Measurements from ENCODE around the gene COL5A3. TPM values are rescaled to one million over a fixed set of nuclear protein-coding genes. Genes with fewer than 3 reads are reported as not detected.
"Not testable (repeated sequence)": the region's sequence is repeated elsewhere in the genome, so short reads cannot be mapped to it uniquely, and the experiment has no call there.

Gene COL5A3
- total and polyA plus RNA-seq, 2 of the 13 experiments (the other 11 are each of a cell fraction or from before 2014, with no cell fraction given) = 0.02 TPM; not detected in 1

DNA sequence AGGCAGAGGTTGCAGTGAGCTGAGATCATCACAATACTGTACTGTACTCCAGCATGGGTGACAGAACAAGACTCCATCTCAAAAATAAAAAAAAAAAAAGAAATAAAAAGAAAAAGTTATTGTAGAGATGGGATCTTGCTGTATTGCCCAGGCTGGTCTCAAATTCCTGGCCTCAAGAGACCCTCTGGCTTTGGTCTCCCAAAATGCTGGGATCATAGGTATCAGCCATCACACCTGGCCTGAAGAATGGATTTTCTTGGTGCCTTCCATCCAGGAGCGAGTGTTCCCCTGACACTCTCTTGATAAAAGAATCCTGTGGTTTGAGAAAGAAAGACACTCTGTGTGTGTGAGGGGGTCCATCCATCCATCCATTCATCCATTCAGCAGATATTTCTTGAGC is 78.7 kb downstream of the COL5A3 start:
- in situ Hi-C loops (cut with HindIII; ENCODE audit: extremely low pct_ligation_motif_present, low pct_unique_long_range_greater_than_20kb) = loop anchor here (10.0 kb wide), 2 partner anchors 303 to 463 kb away; partner anchors contain the start of gene S1PR2
- no peaks in the 10 kb centered on the region for H3K36me3 ChIP-seq (replicated peaks in 1 of 2; ENCODE audit: control insufficient read depth in 1 of 2, insufficient read depth in 2 of 2, low read length in 2 of 2)
- DNase-seq (ENCODE audit: low spot score) = no peak
- H4K20me1 ChIP-seq (ENCODE audit: insufficient read depth, low read length) = no peaks in the 10 kb centered on the region
- H3K79me2 ChIP-seq (ENCODE audit: insufficient read depth, low read length) = no peaks in the 10 kb centered on the region
- no peak overlapping the region for H2AFZ ChIP-seq (ENCODE audit: low read length)
- no peak for FAIRE-seq
- no peak for TF ChIP-seq U2AF2 (IDR thresholded peaks at IDR 0.05; ENCODE audit: low read depth, low read length)
- no peak for TF ChIP-seq ZNF547 (CRISPR knock-in tag; IDR thresholded peaks at IDR 0.05)
- TF ChIP-seq GATA4 (IDR thresholded peaks at IDR 0.05; ENCODE audit: borderline replicate concordance, low read depth) = no peak
- TF ChIP-seq SYNCRIP (IDR thresholded peaks at IDR 0.05; ENCODE audit: insufficient read depth, low read depth, low read length) = no peak
- ATAC-seq = no peak
- intact Hi-C loops (cut with micrococcal nuclease; ENCODE audit: unreplicated experiment) = loop anchor here (2.0 to 5.0 kb wide), 2 partner anchors 95 to 321 kb away; partner anchors contain the start of gene MRPL4
- no TSS peak for BruUV-seq (replicated peaks)
- no peak overlapping the region for H3K4me3 ChIP-seq (replicated peaks in 1 of 3; ENCODE audit: insufficient read depth in 1 of 3, low read depth in 2 of 3, low read length in 3 of 3)
- no peak overlapping the region for H3K27ac ChIP-seq (ENCODE audit: extremely low read length, insufficient read depth, low read length)
- WGBS (ENCODE audit: low lambda C conversion rate) = 67% methylated on average over 1 of the region's 1 CpG
- CTCF ChIA-PET (ENCODE audit: low intra/inter-chr PET ratio, low total read pairs) = interaction anchor here (0.8 to 2.2 kb wide), 5 partner anchors 69 to 459 kb away, joined by 3 to 26 read pairs (median 5); no protein-coding TSS in a partner anchor
- no peak overlapping the region for H3K4me2 ChIP-seq (ENCODE audit: low read depth, low read length)
- H3K9ac ChIP-seq (ENCODE audit: insufficient read depth, low read depth, low read length) = no peak overlapping the region
- H3K27me3 ChIP-seq (ENCODE audit: control insufficient read depth in 1 of 2, insufficient read depth in 2 of 2, low read length in 2 of 2) = peaks cover 0 to 16% of the 10 kb centered on the region in 2 experiments; a peak in 3 of 5 replicates
- H3K9me3 ChIP-seq (ENCODE audit: low read length) = no peaks in the 10 kb centered on the region
- POLR2A ChIA-PET = no interaction called here
- peaks cover 7% of the 10 kb centered on the region for H3K4me1 ChIP-seq (ENCODE audit: insufficient read depth, low read length)

DNA sequence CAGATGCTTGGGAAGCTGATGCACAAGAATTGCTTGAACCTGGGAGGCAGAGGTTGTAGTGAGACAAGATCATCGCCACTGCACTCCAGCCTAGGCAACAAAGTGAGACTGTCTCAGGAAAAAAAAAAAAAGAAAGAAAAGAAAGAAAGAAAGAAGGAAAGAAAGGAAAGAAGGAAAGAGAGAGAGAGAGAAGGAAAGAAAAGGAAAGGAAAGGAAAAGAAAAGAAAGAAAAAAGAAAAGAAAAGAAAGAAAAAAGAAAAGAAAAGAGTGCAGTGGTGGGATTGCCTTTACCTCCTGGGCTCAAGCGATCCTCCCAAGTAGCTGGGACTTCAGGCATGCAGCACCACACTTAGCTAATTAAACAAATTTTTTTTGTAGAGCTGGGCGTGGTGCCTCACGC is 86.9 kb downstream of the COL5A3 start:
- 38% methylated on average over 4 of the region's 4 CpGs for WGBS (ENCODE audit: low lambda C conversion rate)
- no TSS peak for BruUV-seq (replicated peaks)
- in situ Hi-C loops (cut with HindIII; ENCODE audit: extremely low pct_ligation_motif_present, low pct_unique_long_range_greater_than_20kb) = no loop called here
- H3K9ac ChIP-seq (ENCODE audit: insufficient read depth, low read depth, low read length) = no peak overlapping the region
- H3K4me1 ChIP-seq (ENCODE audit: insufficient read depth, low read length) = no peaks in the 10 kb centered on the region
- H3K79me2 ChIP-seq (ENCODE audit: insufficient read depth, low read length) = no peaks in the 10 kb centered on the region
- DNase-seq (ENCODE audit: low spot score) = no peak
- intact Hi-C loops (cut with micrococcal nuclease; ENCODE audit: unreplicated experiment) = no loop called here
- ATAC-seq = no peak
- CTCF ChIA-PET (ENCODE audit: low intra/inter-chr PET ratio, low total read pairs) = no interaction called here
- no peak overlapping the region for H3K4me2 ChIP-seq (ENCODE audit: low read depth, low read length)
- POLR2A ChIA-PET = no interaction called here
- no peak overlapping the region for H3K4me3 ChIP-seq (replicated peaks in 1 of 3; ENCODE audit: insufficient read depth in 1 of 3, low read depth in 2 of 3, low read length in 3 of 3)
- no peak overlapping the region for H3K27ac ChIP-seq (ENCODE audit: extremely low read length, insufficient read depth, low read length)
- FAIRE-seq = no peak
- no peaks in the 10 kb centered on the region for H3K9me3 ChIP-seq (ENCODE audit: low read length)
- no peak for TF ChIP-seq ZNF672 (CRISPR knock-in tag; IDR thresholded peaks at IDR 0.05)
- TF ChIP-seq, protein P1, sequence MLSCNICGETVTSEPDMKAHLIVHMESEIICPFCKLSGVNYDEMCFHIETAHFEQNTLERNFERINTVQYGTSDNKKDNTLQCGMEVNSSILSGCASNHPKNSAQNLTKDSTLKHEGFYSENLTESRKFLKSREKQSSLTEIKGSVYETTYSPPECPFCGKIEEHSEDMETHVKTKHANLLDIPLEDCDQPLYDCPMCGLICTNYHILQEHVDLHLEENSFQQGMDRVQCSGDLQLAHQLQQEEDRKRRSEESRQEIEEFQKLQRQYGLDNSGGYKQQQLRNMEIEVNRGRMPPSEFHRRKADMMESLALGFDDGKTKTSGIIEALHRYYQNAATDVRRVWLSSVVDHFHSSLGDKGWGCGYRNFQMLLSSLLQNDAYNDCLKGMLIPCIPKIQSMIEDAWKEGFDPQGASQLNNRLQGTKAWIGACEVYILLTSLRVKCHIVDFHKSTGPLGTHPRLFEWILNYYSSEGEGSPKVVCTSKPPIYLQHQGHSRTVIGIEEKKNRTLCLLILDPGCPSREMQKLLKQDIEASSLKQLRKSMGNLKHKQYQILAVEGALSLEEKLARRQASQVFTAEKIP (CRISPR knock-in tag; IDR thresholded peaks at IDR 0.05; ENCODE audit: borderline replicate concordance) = no peak
- TF ChIP-seq ZNF382 (CRISPR knock-in tag; IDR thresholded peaks at IDR 0.05; ENCODE audit: borderline replicate concordance) = no peak
- no peak for TF ChIP-seq ZNF510 (CRISPR knock-in tag; IDR thresholded peaks at IDR 0.05; ENCODE audit: low read depth)
- no peaks in the 10 kb centered on the region for H4K20me1 ChIP-seq (ENCODE audit: insufficient read depth, low read length)
- H2AFZ ChIP-seq (ENCODE audit: low read length) = no peak overlapping the region
- no peaks in the 10 kb centered on the region for H3K27me3 ChIP-seq (ENCODE audit: control insufficient read depth in 1 of 2, insufficient read depth in 2 of 2, low read length in 2 of 2)
- H3K36me3 ChIP-seq (replicated peaks in 1 of 2; ENCODE audit: control insufficient read depth in 1 of 2, insufficient read depth in 2 of 2, low read length in 2 of 2) = no peaks in the 10 kb centered on the region

DNA sequence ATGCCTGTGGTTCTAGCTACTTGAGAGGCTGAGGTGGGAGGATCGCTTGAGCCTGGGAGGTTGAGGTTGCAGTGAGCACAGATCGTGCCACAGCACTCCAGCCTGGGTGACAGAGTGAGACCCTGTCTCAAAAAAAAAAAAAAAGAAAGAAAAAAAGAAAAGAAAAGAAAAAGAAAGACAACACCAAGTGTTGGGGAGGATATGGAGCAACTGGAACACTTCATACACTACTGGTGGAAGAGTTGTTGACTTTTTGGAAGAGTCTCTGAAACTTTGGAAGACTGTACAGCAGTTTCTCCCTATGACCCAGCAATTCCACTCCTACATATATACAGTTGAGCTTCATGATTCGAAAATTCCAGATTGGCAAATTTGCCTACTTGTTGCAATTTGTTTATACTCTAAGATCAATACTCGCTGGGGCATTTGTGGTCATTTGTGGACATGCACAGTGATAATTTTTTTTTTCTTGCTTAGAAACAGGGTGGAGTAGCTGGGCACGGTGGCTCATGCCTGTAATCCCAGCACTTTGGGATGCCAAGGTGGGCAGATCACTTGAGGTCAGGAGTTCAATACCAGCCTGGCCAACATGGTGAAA is 87.4 kb downstream of the COL5A3 start:
- POLR2A ChIA-PET; H2AFZ ChIP-seq (ENCODE audit: low read length): not testable (repeated sequence)
- 12% methylated on average over 5 of the region's 5 CpGs for WGBS (ENCODE audit: low lambda C conversion rate)

More for the DNA sequence above, 87.4 kb downstream of the COL5A3 start:
- H3K9ac ChIP-seq (ENCODE audit: insufficient read depth, low read depth, low read length); H3K9me3 ChIP-seq (ENCODE audit: low read length); H3K4me2 ChIP-seq (ENCODE audit: low read depth, low read length); BruUV-seq (replicated peaks); DNase-seq (ENCODE audit: low spot score); in situ Hi-C loops (cut with HindIII; ENCODE audit: extremely low pct_ligation_motif_present, low pct_unique_long_range_greater_than_20kb); ATAC-seq; CTCF ChIA-PET (ENCODE audit: low intra/inter-chr PET ratio, low total read pairs); H4K20me1 ChIP-seq (ENCODE audit: insufficient read depth, low read length); H3K27ac ChIP-seq (ENCODE audit: extremely low read length, insufficient read depth, low read length); H3K4me1 ChIP-seq (ENCODE audit: insufficient read depth, low read length); H3K4me3 ChIP-seq (replicated peaks in 1 of 3; ENCODE audit: insufficient read depth in 1 of 3, low read depth in 2 of 3, low read length in 3 of 3); H3K27me3 ChIP-seq (ENCODE audit: control insufficient read depth in 1 of 2, insufficient read depth in 2 of 2, low read length in 2 of 2); intact Hi-C loops (cut with micrococcal nuclease; ENCODE audit: unreplicated experiment); H3K79me2 ChIP-seq (ENCODE audit: insufficient read depth, low read length); FAIRE-seq; H3K36me3 ChIP-seq (replicated peaks in 1 of 2; ENCODE audit: control insufficient read depth in 1 of 2, insufficient read depth in 2 of 2, low read length in 2 of 2): not testable (repeated sequence)
